Measurements from ENCODE around the gene PIR.

Gene PIR

DNA sequence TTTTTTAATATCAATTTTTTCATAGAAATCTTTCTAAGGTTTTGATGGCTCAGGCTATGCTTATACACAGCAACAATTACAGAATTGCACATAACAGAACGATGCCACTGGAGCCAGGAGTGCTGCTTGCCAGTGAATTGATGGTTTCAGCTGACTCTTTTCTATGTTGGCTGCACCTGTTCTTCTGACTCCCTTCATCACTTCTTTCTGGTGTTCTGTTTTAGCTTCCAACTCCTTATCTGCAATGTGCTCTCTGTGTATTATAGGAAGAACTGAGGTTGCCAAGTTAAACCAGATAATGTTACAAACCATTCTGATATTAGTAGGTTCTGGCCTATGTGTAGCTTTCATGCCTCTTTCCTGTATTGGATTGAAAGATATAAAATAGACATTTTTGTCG is 97.3 kb downstream of the PIR start:
- TF ChIP-seq SIN3A (IDR thresholded peaks at IDR 0.05; ENCODE audit: borderline replicate concordance, insufficient read depth, low read length) (no peak), FOXP2 (optimal IDR thresholded peaks at IDR 0.05; ENCODE audit: borderline replicate concordance, extremely low read depth, extremely low read length, insufficient read depth) (no peak), POLR2AphosphoS5 (IDR thresholded peaks at IDR 0.05; ENCODE audit: low read depth, low read length) (no peak), TAF1 (IDR thresholded peaks at IDR 0.05; ENCODE audit: borderline replicate concordance, insufficient read depth, low read length) (no peak), REST (IDR thresholded peaks at IDR 0.05; ENCODE audit: insufficient read depth in 1 of 2, low read depth in 2 of 2, low read length in 2 of 2) (no peak)

DNA sequence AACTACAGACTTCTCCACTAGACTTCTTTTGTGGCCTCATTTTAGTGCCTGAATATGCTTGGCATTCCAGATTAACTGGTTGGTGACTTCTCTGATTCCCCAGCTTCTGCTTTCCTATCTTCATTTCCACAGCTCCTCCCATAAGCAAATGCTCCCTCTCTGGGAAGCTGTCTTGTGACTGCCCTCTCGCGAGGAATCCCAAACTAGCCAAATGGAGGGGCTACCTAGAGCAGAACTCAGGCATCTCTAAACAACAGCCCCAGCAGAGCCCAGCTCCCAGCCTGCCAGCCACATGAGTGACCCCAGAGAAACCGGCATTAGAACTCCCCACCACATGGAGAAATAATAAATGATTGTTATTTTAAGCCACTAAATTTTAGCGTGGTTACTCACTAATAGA is 101.3 kb downstream of the PIR start:
- TF ChIP-seq REST (IDR thresholded peaks at IDR 0.05; ENCODE audit: insufficient read depth in 1 of 2, low read depth in 2 of 2, low read length in 2 of 2) = no peak
- no peak for TF ChIP-seq TAF1 (IDR thresholded peaks at IDR 0.05; ENCODE audit: borderline replicate concordance, insufficient read depth, low read length)
- TF ChIP-seq POLR2AphosphoS5 (IDR thresholded peaks at IDR 0.05; ENCODE audit: low read depth, low read length) = no peak
- no peak for TF ChIP-seq SIN3A (IDR thresholded peaks at IDR 0.05; ENCODE audit: borderline replicate concordance, insufficient read depth, low read length)

GRCh38 chrX:15384304-15384703 is 108.8 kb downstream of the PIR start, which contains the start of gene VEGFD:
Gene VEGFD (minus strand): TSS chrX:15384413. CDS start chrX:15383946, 467 bp downstream.
- no peak for TF ChIP-seq TAF1 (IDR thresholded peaks at IDR 0.05; ENCODE audit: borderline replicate concordance, insufficient read depth, low read length)
- no peak for TF ChIP-seq REST (IDR thresholded peaks at IDR 0.05; ENCODE audit: insufficient read depth in 1 of 2, low read depth in 2 of 2, low read length in 2 of 2)
- TF ChIP-seq FOXP2 (optimal IDR thresholded peaks at IDR 0.05; ENCODE audit: borderline replicate concordance, extremely low read depth, extremely low read length, insufficient read depth) = no peak
- TF ChIP-seq SIN3A (IDR thresholded peaks at IDR 0.05; ENCODE audit: borderline replicate concordance, insufficient read depth, low read length) = no peak
- TF ChIP-seq POLR2AphosphoS5 (IDR thresholded peaks at IDR 0.05; ENCODE audit: low read depth, low read length) = no peak

- no peak for TF ChIP-seq SIN3A (IDR thresholded peaks at IDR 0.05; ENCODE audit: borderline replicate concordance, insufficient read depth, low read length)
- TF ChIP-seq FOXP2 (optimal IDR thresholded peaks at IDR 0.05; ENCODE audit: borderline replicate concordance, extremely low read depth, extremely low read length, insufficient read depth) = no peak
- no peak for TF ChIP-seq POLR2AphosphoS5 (IDR thresholded peaks at IDR 0.05; ENCODE audit: low read depth, low read length)
- TF ChIP-seq TAF1 (IDR thresholded peaks at IDR 0.05; ENCODE audit: borderline replicate concordance, insufficient read depth, low read length) = no peak
- TF ChIP-seq REST (IDR thresholded peaks at IDR 0.05; ENCODE audit: insufficient read depth in 1 of 2, low read depth in 2 of 2, low read length in 2 of 2) = no peak
Observed at GRCh38 chrX:15382813-15383212, 110.3 kb downstream of the PIR start.

- TF ChIP-seq TAF1 (IDR thresholded peaks at IDR 0.05; ENCODE audit: borderline replicate concordance, insufficient read depth, low read length) (no peak), SIN3A (IDR thresholded peaks at IDR 0.05; ENCODE audit: borderline replicate concordance, insufficient read depth, low read length) (no peak), REST (IDR thresholded peaks at IDR 0.05; ENCODE audit: insufficient read depth in 1 of 2, low read depth in 2 of 2, low read length in 2 of 2) (no peak), POLR2AphosphoS5 (IDR thresholded peaks at IDR 0.05; ENCODE audit: low read depth, low read length) (no peak), FOXP2 (optimal IDR thresholded peaks at IDR 0.05; ENCODE audit: borderline replicate concordance, extremely low read depth, extremely low read length, insufficient read depth) (no peak)
Observed at GRCh38 chrX:15376956-15377355, 116.2 kb downstream of the PIR start.

All from PFSK-1 (cell line).